ENCODE measurements around the gene EFR3B.

- TF ChIP-seq POLR2AphosphoS5 (IDR thresholded peaks at IDR 0.05; ENCODE audit: low read length) (no peak), ZBTB33 (IDR thresholded peaks at IDR 0.05) (no peak), E4F1 (IDR thresholded peaks at IDR 0.05; ENCODE audit: borderline replicate concordance, partially characterized antibody) (no peak), MYC (IDR thresholded peaks at IDR 0.05; ENCODE audit: insufficient read depth, insufficient read length, insufficient replicate concordance, low read length, severe bottlenecking) (no peak), NFIC (IDR thresholded peaks at IDR 0.05; ENCODE audit: low read depth, low read length) (no peak), BCL11A (IDR thresholded peaks at IDR 0.05; ENCODE audit: low read depth, low read length) (no peak), POLR2A (IDR thresholded peaks at IDR 0.05; ENCODE audit: low read depth, low read length) (no peak), TAF1 (IDR thresholded peaks at IDR 0.05; ENCODE audit: borderline replicate concordance, low read depth, low read length) (no peak)
Measured at GRCh38 chr2:25123682-25124081, 81.8 kb downstream of the EFR3B start.
